Choroid plexus epithelial cell (primary cell): ENCODE results near the gene PRTN3.
"Not testable (repeated sequence)": the region's sequence is repeated elsewhere in the genome, so short reads cannot be mapped to it uniquely, and the experiment has no call there.

ENCODE experiments used
- DNase-seq: peaks from one replicate; pipeline ENCODE4 v3.0.0-alpha.2; 2010; ENCODE audit warnings: low read depth
- H3K4me3 ChIP-seq: 2 replicates; pipeline ENCODE4 v1.5.1; 2011; ENCODE audit warnings: low read depth, mild to moderate bottlenecking, control low read depth, low read length, moderate library complexity
- TF ChIP-seq, protein P1 (sequence below): conservative IDR thresholded peaks from 2 replicates; pipeline ENCODE4 v1.5.1; 2011; ENCODE audit warnings: low read depth, mild to moderate bottlenecking, control low read depth, inconsistent platforms, low read length, moderate library complexity

Gene PRTN3

DNA sequence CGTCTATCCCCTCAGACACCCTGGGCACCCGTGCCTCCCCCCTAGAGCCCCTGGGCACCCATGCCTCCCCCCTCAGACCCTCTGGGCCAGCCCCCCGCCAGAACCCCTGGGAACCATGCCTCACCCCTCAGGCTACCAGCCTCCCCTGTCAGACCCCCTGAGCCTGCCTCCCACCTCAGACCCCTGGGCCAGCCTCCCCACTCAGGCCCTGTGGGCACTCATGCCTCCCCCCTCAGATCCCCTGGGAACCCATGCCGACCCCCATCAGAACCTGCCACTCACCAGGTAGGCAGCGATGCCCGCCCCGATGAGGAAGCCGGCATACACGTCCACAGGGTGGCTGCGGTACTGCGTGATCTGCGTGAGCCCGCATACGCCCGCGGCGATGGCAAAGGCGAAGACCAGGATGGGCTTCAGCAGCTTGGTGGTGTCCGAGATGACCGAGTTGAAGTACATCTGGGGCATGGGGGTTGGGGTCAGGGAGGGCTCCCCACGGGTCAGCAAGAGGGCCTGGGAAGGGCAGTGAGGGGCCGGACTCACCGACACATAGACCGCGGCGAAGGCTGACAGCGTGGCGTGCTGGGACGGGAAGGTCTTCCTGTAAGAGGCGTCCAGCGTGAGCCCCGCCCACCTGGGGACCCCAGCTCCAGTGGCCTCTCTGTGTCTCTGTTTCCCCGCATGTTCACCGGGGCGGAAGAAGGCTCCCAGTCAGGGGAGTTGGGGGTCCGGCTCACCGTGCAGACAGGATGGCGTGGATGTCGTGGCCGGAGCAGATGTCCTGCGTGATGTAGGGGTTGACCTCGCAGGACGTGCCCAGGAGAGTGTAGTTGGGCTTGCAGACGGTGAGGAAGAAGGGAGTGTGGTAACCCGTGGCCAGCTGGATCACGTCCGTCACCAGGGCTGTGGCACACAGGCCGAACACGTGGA lies 26.4 kb upstream of the PRTN3 start:
- no peak overlapping the region for H3K4me3 ChIP-seq
- DNase-seq = no peak
- TF ChIP-seq, protein P1, sequence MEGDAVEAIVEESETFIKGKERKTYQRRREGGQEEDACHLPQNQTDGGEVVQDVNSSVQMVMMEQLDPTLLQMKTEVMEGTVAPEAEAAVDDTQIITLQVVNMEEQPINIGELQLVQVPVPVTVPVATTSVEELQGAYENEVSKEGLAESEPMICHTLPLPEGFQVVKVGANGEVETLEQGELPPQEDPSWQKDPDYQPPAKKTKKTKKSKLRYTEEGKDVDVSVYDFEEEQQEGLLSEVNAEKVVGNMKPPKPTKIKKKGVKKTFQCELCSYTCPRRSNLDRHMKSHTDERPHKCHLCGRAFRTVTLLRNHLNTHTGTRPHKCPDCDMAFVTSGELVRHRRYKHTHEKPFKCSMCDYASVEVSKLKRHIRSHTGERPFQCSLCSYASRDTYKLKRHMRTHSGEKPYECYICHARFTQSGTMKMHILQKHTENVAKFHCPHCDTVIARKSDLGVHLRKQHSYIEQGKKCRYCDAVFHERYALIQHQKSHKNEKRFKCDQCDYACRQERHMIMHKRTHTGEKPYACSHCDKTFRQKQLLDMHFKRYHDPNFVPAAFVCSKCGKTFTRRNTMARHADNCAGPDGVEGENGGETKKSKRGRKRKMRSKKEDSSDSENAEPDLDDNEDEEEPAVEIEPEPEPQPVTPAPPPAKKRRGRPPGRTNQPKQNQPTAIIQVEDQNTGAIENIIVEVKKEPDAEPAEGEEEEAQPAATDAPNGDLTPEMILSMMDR = no peak

DNA sequence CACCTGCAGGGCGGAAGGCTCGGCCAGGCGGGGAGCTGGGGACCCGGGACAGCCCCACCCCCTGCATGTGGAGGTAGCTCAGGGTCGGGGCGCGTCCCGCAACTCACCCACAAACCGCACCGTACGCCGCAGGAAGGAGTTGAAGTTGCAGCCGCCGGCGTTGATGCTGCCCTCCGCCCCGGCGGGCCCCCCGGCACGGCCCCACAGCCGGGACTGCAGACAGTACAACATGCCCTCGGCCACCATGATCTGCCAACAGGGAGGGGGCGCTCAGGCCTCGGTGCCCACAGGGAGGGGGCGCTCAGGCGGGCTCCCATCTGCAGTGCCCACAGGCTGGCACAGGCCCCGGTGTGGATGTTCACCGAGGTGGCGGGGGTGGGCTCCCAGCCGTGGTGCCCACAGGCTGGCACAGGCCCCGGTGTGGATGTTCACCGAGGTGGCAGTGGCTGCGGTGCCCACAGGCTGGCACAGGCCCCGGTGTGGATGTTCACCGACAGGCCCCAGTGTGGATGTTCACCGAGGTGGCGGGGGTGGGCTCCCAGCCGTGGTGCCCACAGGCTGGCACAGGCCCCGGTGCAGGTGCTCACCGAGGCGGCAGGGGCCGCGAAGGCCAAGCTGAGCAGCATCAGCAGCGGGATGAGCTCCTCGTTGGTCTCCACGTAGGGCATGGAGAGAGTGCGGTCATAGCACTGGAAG lies 25.6 kb upstream of the PRTN3 start:
- DNase-seq = no peak
- TF ChIP-seq, protein P1 = no peak
- H3K4me3 ChIP-seq = no peak overlapping the region

DNA sequence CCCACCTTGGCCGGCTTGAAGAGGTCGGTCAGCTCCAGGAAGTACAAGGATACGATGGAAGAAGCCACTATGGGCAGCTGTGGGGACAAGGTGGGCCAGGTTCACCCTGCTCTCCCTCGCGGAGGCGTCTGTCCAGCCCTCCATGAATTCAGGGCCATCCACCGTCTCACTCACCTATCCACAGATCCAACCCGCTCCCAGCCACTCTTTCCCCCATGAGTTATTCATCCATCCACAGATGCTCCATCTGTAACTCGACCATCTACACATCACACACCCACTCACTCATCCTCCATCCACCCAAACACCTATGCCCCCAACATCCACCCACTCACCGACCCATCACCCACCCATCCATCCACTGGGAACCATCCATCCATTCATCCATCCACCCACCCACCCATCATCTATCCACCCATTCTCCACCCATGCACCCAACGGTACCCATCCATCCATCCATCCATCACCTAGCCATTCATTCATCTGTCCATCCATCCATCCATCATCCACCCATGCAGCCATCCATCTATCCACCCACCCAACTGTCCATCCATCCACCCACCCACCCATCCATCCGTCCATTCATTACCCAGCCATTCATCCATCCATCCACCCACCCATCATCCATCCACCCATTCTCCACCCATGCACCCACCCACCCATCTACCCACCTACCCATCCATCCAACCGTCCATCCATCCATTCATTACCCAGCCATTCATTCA lies 24.9 kb upstream of the PRTN3 start:
- no peak overlapping the region for H3K4me3 ChIP-seq
- no peak for DNase-seq
- TF ChIP-seq, protein P1 = no peak

DNA sequence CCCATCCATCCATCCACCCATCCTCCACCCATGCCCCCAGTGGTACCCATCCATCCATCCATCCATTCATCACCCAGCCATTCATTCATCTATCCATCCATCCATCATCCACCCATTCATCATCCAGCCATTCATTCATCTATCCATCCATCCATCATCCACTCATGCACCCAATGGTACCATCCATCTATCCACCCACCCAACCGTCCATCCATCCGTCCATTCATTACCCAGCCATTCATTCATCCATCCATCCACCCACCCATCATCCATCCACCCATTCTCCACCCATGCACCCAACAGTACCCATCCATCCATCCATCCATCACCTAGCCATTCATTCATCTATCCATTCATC lies 24.3 kb upstream of the PRTN3 start:
- TF ChIP-seq, protein P1 = no peak
- DNase-seq = no peak
- H3K4me3 ChIP-seq = no peak overlapping the region

DNA sequence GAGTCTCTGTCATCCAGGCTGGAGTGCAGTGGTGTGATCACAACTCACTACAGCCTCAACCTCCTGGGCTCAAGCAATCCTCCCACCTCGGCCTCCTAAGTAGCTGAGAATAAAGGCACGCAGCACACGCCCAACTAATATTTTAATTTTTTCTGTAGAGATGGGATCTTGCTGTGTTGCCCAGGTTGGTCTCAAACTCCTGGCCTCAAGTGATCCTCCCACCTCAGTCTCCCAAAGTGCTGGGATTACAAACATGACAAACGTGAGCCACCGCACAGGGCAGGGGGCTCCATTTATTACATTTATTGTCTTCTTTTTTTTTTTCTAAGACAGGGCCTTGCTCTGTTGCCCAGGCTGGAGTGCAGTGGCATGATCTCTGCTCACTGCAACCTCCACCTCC lies 20.6 kb upstream of the PRTN3 start:
- DNase-seq, H3K4me3 ChIP-seq: not testable (repeated sequence)

DNA sequence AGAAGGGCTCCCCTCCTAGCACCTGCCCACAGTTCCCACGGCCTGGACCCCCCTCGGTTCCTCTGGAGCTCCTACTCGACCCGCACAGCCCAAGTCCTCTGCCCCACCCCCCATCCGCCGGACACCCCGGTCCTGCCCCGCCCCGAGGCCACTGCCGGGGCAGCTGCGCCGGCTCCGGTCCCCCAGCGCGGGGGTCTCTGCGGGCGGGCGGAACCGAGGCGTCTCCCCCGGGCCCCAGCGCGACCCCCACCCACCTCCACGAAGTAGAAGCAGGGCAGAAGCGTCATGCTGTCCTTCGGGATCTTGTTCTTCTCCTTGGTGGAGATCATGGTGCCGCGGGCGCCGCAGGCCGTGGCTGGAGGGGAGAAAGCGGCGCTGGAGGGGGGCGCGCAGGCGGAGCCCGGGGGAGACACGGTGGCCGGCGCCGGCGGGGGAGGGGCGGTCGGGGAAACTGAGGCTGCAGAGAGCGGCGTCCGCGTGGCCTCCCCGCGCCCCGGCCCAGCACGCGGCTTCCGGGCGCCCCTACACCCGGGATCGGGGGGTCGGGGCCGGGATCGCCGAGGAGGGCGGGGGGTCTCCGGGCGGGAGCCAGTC lies 19.5 kb upstream of the PRTN3 start:
- TF ChIP-seq, protein P1 = no peak
- no peak for DNase-seq
- peak overlapping the region; percentile 49 for H3K4me3 ChIP-seq
